HG03108 (cell line): ENCODE data around the gene NSMCE1.

Experiments
- ATAC-seq: cut with Tn5 transposase; IDR thresholded peaks from one replicate; pipeline ENCODE4 v1.9.1; 2021; ENCODE audit warnings: moderate library complexity; ENCODE audit not compliant: unreplicated experiment

Gene NSMCE1

DNA sequence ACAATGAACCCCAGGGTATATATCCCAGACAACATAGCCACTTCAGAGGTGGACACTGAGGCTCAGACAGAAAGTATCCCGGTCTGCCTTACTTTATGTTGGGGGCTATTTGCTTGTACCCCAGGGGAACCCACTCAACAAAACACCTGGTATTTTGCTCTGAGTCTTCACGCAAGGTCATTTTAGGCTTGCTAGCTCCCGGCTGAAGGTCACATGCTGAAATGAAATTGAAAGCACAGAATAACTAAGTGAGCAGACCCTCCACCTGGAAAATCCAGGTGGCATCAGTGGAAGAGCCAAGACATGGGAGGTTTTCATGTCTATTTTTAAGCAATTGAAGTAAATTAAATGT is 69.4 kb downstream of the NSMCE1 start:
- no peak for ATAC-seq

DNA sequence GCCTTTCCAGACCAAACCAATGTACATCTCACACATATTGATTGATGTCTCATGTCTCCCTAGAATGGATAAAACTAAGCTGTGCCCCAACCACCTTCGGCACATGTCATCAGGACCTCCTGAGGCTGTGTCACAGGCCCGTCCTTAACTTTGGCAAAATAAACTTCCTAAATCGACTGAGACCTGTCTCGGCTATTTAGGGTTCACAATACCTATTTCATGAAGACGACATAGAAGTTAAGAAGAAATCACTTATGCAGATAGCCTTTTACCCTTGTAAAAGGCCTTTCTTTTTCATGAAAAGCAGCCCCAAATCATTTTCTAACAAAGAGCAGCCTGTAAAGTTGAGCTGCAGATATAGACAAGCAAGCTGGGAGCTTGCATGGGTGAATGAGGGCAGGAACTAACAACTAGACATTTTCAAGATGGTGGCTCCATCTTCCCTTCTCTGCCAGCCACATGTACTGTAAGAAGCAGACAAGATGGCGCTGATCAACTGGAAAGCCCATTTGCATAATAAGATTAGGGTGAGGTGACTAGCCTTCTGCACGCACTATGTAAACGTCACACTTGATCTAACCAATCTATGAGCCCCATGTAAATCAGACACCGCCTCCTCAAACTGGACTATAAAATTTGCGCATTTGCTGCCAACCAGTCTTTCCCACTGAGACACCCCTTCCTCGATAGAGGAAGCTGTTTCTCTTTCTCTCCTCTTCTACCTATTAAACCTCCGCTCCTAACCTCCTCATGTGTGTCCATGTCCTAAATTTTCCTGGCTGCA is 69.9 kb downstream of the NSMCE1 start:
- ATAC-seq, result no peak

DNA sequence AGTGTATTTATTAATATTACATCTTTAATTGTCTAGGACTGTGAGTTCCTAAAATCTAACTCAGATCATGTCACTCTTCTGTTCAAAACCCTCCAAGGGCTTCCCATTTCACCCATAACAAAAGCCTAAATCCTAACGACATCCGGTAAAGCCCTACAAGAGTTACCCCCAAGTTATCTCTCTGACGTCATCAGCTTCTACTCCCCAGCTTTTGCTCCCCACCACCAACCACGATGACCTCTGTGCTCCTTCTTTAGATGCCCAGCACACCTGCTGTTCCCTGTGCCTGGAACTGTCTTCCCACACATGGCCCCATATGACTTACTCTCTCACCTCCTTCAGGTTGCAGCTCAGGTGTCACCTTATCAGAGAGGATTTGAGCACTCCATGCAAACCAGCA is 71.6 kb downstream of the NSMCE1 start:
- ATAC-seq, result no peak

DNA sequence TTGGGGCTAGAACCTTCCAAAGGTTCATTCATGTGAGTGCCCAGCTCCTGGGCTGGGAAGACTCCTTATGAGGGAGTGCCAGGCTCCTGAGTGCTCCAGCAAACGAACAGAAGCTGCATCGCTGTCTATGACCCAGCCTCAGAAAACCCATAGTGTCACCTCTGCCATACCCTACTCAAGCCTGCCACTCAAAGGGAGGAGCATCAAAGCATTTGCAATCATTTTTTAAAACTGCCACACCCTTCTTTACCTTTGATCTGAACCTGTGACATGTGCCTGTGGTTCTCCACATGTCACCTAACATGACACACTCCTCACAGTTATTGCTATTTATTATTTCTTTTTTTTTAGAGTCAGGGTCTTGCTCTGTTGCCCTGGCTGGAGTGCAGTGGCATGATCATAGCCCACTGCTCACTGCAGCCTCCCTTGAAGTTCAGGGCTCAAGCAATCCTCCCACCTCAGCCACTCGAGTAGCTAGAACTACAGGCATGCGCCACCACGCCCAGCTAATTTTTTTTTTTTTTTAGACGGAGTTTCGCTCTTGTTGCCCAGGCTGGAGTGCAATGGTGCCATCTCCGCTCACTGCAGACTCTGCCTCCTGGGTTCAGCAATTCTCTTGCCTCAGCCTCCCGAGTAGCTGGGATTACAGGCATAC is 72.5 kb downstream of the NSMCE1 start:
- no peak for ATAC-seq

DNA sequence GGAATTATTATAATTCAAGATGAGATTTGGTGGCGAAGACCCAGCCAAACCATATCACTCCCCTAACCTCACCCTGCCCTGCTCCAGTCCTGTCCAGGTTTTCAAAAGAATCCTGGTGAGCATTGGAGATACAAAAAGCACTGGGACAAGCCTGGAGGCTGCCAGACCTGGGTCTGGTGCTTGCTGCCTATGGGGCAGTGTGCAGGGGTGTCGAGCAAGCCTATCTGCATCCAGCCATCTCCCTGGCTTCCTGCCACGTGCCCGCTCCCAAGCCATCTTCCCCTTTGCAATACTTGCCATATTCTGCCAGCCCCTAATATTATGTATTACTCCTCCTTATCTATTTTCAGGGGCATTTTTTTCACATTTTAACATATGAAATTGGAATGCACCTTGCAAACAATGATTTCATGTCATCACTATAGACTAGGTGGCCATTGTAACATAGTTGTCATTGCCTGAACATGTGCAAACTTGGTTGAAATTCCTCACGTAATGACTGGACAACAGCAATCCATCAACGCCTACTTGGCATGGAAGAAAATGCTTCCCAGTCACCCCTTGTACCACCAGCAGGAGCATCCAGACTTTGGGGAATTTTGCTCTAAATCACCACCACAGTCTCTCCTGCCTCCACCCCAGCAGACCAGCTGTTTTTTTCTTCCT is 73.4 kb downstream of the NSMCE1 start:
- no peak for ATAC-seq

DNA sequence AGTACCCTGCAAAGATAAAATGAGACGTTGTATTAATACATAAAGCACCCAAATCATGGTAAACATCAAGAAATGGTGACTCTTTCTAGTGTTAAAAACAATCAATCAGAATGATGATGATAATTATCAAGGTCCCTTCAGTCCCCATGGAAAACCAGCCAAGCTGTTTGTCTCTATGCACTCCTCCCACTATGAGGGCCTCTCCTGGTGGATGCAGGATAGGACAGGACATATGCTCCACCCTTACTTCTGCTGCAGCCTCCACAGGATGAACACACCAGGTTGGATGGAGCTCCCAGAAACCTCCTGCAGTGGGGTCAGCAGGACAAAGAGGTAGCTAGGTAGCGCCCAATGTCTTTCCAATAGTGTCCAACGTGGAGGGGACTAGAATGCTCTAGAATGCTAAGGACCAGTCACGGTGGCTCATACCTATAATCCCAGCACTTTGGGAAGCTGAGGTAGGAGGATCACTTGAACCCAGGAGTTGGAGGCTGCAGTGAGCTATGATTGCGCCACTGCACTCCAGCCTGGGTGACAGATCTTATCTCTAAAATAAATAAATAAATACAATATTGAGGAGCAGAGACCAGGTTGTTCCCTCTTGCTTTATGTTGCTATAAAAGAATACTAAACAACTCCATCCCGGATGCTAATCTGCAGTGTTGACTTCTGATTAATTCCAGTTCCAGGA is 75.1 kb downstream of the NSMCE1 start:
- no peak for ATAC-seq

DNA sequence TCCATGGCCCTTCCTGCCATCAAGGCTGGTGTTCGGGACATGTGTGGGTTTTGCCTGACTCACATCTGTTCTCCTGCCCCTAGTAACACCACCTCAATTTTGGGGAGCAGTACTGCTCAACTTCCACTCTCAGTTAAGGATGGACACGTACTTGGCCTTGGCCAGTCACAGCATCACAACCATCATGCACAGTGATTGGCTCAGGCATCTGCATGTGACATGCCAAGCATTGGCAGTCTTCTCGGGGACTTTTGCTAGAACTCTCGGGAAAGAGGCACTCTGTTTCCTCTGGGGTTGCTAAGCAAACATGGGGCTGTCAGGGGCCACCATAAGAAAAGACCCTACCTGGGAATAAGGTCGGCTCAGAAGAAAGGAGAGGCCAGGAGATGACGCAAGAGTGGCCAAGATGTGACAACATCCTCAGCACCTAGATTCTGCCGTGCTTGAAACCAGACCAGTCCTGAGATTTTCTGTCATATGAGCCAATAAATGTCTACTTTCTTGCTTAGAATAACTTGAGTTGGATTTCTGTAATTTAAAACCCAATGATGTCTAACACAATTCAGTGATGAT is 77.1 kb downstream of the NSMCE1 start:
- no peak for ATAC-seq

DNA sequence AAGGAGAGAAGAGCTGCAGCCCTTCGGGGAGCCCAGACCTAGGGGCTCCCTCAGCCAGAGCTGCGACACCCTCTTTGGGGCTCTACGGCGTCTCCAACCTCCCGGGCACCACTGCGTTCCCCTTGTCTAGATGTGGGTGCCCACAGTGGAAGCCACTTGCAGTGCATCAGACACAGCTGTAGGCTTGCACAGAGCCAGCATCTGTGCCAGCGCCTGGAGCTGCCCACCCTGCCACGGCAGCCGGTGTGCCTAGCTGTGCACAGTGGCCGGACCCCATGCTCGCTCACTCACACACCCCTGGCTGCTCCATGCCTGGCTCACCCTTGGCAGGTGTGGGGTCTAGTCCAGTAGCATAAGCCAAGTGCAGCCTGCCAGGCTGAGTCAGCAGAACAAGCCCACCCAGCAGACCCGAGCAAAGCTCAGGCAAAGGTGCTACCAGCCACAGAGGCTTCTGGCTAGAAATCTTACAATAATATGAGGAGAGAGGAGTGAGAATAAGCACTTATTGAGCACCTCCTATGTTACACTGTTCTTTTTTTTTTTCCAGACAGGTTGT is 78.2 kb downstream of the NSMCE1 start:
- no peak for ATAC-seq

DNA sequence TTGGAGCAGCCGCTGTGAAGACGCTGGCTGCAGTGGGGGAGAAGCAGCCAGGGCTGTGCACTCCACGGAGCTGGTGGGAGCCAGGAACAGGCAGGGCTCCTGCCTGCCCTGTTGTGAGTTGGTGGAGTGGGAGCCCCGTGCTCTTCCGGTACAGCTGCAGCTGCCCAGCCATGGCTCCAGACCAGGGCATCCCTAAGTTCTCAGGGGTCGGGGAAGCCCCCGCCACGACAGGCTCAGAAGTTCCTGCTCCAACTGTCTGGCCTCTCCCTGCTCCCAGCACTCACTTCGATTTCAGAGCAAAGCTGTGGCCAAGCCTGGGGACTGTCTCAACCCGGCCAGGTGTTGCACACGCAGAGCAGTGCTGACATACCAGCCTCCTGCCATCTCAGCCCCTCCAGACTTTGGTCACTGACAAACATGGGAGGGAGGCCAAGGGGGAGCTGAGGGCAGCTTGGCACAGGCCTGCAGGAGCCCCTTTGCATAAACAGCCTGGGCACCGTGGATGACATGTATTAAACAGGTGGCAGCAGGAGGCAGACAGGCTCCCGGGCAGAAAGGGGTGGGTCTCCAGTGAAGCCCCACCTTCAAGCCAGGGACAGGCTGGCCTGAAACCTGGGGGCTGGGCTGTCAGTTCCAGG is 79.1 kb downstream of the NSMCE1 start:
- ATAC-seq, result no peak

DNA sequence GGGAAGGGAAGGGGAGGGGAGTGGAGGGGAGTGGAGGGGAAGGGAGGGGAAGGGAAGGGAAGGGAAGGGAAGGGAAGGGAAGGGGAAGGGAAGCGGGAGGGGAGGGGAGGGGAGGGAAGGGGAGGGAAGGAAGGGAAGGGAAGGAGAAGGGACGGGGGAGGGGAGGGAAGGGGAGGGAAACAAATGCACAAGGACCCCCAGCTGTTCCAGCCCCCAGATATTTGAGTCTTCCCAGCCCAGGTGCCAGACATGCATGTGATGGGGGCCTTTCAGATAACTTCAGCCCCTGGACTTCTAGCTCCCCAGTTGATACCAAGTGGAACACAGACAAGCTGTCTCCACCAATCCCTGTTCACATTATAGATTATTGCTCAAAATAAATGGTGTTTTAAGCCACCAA is 79.9 kb downstream of the NSMCE1 start:
- ATAC-seq, result no peak

DNA sequence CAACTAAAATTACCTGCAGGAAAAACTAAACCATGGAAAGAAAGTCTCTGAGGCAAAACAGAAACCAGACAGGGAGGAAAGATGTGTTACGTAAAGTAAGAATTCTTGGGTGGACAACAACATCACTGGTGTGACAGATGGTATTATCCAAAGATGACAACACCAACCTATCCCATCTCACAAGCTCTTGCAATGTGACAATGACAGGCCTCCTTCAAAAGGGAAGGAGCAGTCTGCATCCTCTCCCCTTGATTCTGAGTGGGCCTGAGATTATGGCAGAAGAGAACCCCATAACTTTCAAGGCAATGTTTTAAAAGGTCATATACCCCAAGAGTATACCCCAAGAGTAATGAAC is 82.8 kb downstream of the NSMCE1 start:
- no peak for ATAC-seq

DNA sequence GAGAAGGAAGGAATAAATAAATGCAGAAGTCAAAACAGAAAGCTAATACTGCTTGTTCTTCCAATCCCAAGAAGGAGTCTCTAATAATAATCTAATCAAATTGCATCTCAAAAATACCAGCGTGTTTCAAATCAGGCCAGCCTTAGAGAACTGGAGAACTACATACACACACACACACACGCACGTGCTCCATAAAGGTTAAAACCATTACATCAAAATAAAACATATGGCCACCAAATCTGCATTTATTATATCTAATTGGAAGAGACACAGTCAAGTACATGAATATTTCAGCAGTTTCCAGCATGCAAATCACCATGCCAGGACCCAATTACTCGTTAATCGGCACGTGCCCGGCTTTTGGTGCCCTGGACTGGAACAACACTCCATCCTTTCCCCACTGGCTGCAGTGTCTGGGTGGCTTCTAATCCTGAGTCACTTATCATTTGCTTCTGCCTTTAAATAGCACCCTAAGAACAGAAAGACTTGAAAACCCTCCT is 85.6 kb downstream of the NSMCE1 start:
- no peak for ATAC-seq

DNA sequence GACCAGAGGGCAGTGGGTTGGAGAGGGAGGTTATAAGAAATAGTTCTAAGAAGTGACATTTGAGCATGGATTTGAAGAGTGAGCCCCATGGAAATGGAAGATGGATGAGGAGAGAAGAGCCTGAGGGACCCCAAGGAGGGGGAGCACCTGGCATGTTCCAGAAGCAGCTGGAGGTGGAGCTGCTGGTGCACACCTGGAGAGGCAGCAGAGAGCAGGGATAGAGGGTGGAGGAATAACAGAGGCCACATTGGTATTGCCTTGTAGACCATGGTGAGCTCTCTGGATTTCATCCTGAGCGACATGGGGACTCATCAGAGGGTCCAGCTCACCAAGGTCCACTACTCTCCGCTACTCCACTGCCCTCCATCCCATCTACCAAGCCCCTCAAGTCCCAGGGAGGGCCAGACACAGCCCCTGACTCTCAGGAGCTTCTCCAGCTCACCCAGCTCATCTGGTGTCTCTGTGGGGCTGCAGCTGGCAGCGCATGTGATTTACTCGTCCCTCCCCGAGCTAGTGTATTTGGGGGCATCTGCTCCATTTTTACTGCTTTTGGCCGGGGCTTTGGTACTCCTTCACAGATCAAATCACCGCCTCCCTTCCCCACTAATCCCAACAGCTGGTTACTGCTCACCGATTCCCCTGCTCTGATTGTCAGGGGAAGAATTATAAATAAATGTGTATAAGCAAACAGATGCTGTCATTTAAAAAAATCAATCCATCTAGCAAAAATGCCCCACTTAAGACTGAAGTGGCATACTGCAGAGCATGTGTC is 87.4 kb downstream of the NSMCE1 start:
- no peak for ATAC-seq

DNA sequence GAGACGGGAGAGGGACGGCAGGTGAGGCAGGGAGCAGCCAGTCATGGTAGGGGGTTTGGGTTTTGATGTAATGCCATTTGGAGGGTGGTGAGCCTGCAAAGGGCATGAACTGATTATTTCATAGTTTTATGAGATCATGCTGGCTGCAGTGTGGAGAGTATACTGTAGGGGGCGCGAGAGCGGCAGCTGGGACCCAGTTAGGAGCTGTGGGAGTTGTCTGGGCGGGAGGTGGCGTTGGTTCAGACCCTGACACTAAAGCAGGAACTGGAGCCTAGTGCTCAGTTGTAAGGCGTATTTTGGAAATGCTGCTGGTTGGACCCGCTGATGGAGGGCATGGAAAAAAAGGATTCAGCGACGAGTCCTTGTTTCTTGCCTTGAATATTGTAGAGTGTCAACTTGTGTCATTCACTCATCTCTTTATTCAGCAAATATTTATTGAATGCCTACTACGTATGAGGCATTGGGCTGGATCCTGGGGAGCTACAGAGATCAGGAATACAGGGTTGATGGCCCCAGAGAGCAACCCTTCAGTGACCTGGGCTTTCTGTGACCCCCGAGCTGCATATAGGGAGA is 89.0 kb downstream of the NSMCE1 start:
- ATAC-seq, result peak; percentile 68

DNA sequence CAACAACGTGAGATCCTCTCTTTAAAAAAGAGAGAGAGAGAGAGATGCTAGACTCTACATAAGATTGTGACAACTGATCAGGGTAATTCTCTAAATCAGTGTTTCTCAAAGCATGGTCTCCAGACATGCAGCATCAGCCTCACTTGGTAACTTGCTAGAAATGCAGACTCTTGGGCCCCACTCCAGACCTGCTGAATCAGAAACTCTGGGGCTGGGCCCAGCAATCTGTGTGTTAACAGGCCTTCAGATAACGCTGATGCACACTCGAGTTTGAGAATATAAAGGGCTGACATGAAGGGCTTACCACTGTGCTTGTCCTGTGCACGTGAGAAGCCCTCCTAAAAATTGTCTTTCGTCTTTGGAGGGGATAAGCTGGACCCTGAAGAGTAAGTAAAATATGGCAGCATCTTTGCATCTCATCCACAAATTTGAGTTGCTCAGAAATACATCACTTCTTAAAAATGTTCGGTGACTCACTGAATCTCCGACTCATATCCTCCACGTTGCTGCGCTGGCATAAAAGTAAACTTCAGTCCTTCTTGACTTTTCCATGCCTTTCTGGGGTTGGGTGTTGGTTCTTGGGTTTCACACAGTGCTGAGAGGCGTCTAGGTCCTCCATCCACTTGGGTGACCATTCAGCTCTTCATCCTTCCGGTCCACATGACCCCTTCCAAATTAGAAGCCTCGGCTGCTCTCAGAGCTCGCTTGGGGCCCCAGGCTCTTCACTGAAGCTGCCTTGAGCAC is 91.4 kb downstream of the NSMCE1 start:
- ATAC-seq, result no peak

DNA sequence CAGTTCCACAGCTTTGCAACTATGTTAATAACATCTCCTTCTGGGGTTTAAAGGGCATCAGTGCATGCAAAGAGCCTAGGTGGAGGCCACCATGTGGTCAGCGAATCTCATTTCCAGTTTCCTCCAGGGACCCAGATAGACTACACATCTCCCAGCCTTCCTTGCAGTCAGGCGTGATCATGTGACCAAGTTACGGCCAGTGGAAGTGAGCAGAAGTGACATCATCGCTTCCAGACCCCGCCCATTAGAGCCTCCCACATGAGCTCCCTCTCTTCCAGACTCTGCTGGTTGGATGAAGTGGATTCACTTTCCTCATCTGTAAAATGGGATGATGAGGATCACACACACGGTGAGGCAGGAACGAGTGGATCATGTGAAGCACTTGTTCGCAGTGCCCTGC is 92.7 kb downstream of the NSMCE1 start:
- no peak for ATAC-seq
